Osteoblast (primary cell): Measurements from ENCODE around the gene IL23A. TPM values are rescaled to one million over a fixed set of nuclear protein-coding genes. Genes with fewer than 3 reads are reported as not detected.
A peak's percentile ranks its signal among the peaks of the same experiment; 100 is the strongest.

Experiments
- DNase-seq: peaks from one replicate; pipeline ENCODE4 v3.0.0; 2011; ENCODE audit warnings: low spot score, mixed read lengths; ENCODE audit not compliant: insufficient read length; ENCODE audit errors: missing footprints
- H2AFZ ChIP-seq: 2 replicates; pipeline ENCODE4 v1.6.0; 2011; ENCODE audit warnings: mild to moderate bottlenecking, low read length
- H3K27ac ChIP-seq: 2 replicates; pipeline ENCODE4 v1.5.1; 2011; ENCODE audit warnings: mild to moderate bottlenecking, low read depth, low read length, moderate library complexity
- H3K27me3 ChIP-seq: 2 replicates; pipeline ENCODE4 v1.6.0; 2012; ENCODE audit warnings: mild to moderate bottlenecking, control low read depth, inconsistent platforms, low read length, moderate library complexity; ENCODE audit not compliant: insufficient read depth
- H3K36me3 ChIP-seq: 2 replicates; pipeline ENCODE4 v1.5.1; 2011; ENCODE audit warnings: mild to moderate bottlenecking, low read length, control low read depth, moderate library complexity; ENCODE audit not compliant: insufficient read depth
- H3K4me1 ChIP-seq: 2 replicates; pipeline ENCODE4 v1.5.1; 2011; ENCODE audit warnings: mild to moderate bottlenecking, low read length, control low read depth, moderate library complexity; ENCODE audit not compliant: insufficient read depth
- H3K4me2 ChIP-seq: 2 replicates; pipeline ENCODE4 v1.6.0; 2011; ENCODE audit warnings: mild to moderate bottlenecking, low read length; ENCODE audit not compliant: insufficient read depth
- H3K4me3 ChIP-seq: fragments of 200-600 bp; sonication (generic); 3 replicates; pipeline ENCODE4 v1.5.1; 2012; ENCODE audit warnings: mild to moderate bottlenecking, low read length, inconsistent platforms; ENCODE audit not compliant: insufficient read depth
- H3K79me2 ChIP-seq: 2 replicates; pipeline ENCODE4 v1.6.0; 2012; ENCODE audit warnings: mild to moderate bottlenecking, low read length, control low read depth, inconsistent platforms; ENCODE audit not compliant: insufficient read depth
- H3K9me3 ChIP-seq: 2 replicates; pipeline ENCODE4 v1.5.1; 2011; ENCODE audit warnings: low read depth, low read length, control low read depth
- H4K20me1 ChIP-seq: 2 replicates; pipeline ENCODE4 v1.6.0; 2012; ENCODE audit warnings: mild to moderate bottlenecking, low read length, control low read depth; ENCODE audit not compliant: insufficient read depth
- total RNA-seq: library from RNA; depleted of rRNA; stranded (reverse); fragments of >200 nt; gene quantifications from 2 replicates; pipeline ENCODE4 v1.2.3, GENCODE V29; 2012
- TF ChIP-seq, protein P1 (sequence below): IDR thresholded peaks from 2 replicates; pipeline ENCODE4 v1.5.1; 2011; ENCODE audit warnings: mild to moderate bottlenecking, low read depth, low read length, moderate library complexity; ENCODE audit errors: extremely low read depth

The IL23A gene, protein sequence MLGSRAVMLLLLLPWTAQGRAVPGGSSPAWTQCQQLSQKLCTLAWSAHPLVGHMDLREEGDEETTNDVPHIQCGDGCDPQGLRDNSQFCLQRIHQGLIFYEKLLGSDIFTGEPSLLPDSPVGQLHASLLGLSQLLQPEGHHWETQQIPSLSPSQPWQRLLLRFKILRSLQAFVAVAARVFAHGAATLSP
- not detected in 2 replicates for total RNA-seq

DNA sequence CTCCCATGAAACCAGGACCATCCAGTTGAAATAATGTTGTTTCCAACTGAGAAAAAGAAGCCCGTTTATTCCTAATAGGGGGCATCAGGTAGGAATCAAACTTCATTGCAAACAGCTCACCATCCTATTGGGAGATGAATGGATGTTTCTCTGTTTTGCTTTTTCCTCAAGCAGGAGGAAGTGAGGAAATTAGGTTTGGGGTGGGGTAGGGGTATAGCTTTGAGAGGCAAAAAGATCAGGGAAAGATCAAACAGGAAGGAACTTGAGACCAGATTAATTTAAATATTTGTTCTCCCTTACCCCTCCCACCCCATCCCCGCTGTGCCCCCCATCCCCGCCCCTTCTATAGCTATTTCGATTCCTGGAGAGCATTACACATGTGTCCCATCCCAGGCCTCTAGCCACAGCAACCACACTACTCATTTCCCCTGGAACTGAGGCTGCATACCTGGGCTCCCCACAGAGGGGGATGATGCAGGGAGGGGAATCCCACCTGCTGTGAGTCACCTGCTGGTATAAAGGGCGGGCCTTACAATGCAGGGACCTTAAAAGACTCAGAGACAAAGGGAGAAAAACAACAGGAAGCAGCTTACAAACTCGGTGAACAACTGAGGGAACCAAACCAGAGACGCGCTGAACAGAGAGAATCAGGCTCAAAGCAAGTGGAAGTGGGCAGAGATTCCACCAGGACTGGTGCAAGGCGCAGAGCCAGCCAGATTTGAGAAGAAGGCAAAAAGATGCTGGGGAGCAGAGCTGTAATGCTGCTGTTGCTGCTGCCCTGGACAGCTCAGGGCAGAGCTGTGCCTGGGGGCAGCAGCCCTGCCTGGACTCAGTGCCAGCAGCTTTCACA lies at the start of gene IL23A:
IL23A (plus strand) TSS at position 577 of the 850 bp plus-strand sequence; CDS start at position 738, 161 bp downstream.
- Histone ChIP-seq H3K27me3 (no peaks in the 10 kb centered on the region), H3K36me3 (peaks cover 22% of the 10 kb centered on the region), H3K9me3 (no peaks in the 10 kb centered on the region), H3K27ac (no peak within 1 kb of the TSS), H3K4me2 (no peak within 1 kb of the TSS), H3K79me2 (no peaks in the 10 kb centered on the region), H3K4me3 (no peak within 1 kb of the TSS), H2AFZ (no peak within 1 kb of the TSS), H4K20me1 (no peaks in the 10 kb centered on the region), H3K4me1 (peaks cover 9% of the 10 kb centered on the region)
- TF ChIP-seq, protein P1, sequence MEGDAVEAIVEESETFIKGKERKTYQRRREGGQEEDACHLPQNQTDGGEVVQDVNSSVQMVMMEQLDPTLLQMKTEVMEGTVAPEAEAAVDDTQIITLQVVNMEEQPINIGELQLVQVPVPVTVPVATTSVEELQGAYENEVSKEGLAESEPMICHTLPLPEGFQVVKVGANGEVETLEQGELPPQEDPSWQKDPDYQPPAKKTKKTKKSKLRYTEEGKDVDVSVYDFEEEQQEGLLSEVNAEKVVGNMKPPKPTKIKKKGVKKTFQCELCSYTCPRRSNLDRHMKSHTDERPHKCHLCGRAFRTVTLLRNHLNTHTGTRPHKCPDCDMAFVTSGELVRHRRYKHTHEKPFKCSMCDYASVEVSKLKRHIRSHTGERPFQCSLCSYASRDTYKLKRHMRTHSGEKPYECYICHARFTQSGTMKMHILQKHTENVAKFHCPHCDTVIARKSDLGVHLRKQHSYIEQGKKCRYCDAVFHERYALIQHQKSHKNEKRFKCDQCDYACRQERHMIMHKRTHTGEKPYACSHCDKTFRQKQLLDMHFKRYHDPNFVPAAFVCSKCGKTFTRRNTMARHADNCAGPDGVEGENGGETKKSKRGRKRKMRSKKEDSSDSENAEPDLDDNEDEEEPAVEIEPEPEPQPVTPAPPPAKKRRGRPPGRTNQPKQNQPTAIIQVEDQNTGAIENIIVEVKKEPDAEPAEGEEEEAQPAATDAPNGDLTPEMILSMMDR = no peak
- no peak for DNase-seq

DNA sequence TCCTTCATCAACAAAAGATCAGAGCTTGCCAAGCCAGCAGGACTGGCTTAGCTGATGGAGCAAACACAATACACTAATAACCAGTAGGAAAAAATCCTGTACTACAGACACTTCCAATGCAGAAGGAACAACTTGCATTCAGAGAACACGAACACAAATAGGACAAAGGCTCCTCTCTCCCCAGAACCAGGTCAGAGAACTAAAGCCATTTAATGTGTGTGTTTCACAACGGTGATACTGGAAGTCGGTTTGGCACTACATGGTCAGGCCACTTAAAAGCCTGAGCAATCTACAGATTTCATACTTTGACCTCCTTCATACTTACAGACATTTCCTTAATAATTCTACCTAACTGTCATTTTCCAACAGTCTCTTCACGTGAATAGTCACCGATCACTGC lies 44.9 kb upstream of the IL23A start:
- H3K4me3 ChIP-seq = no peak overlapping the region

DNA sequence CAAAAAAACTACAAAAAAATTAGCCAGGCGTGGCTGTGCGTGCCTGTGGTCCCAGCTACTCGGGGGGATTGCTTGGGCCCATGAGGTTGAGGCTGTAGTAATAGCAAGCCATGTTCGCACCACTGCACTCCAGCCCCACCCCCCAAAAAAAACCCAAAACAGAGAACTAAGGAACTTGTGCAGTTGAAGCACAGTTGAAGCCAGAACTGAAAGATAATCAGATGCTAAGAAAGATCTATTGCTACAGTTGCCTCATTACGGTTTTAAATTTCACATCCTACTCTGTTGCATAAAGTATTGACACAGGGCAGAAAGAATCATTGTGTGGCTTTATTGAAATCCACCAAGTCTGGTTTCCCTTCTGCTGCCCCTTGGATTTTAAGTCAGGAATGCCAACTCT lies 42.4 kb upstream of the IL23A start:
- Histone ChIP-seq H3K9me3 (no peaks in the 10 kb centered on the region), H3K4me1 (peaks cover 22% of the 10 kb centered on the region), H3K4me2 (peak overlapping the region; percentile 40), H3K27ac (no peak overlapping the region), H3K27me3 (no peaks in the 10 kb centered on the region), H4K20me1 (peaks cover 29% of the 10 kb centered on the region), H2AFZ (no peak overlapping the region), H3K79me2 (peaks cover 82% of the 10 kb centered on the region), H3K36me3 (peaks cover 18% of the 10 kb centered on the region), H3K4me3 (no peak overlapping the region)
- DNase-seq = no peak
- TF ChIP-seq, protein P1 = no peak

More for the DNA sequence above, 44.9 kb upstream of the IL23A start:
- Histone ChIP-seq H3K27me3 (no peaks in the 10 kb centered on the region), H3K36me3 (peaks cover 29% of the 10 kb centered on the region), H3K27ac (no peak overlapping the region), H3K4me2 (no peak overlapping the region), H3K9me3 (no peaks in the 10 kb centered on the region), H3K4me1 (peaks cover 7% of the 10 kb centered on the region), H3K79me2 (peaks cover 92% of the 10 kb centered on the region), H2AFZ (no peak overlapping the region), H4K20me1 (peaks cover 24% of the 10 kb centered on the region)
- TF ChIP-seq, protein P1 = no peak
- DNase-seq = no peak

DNA sequence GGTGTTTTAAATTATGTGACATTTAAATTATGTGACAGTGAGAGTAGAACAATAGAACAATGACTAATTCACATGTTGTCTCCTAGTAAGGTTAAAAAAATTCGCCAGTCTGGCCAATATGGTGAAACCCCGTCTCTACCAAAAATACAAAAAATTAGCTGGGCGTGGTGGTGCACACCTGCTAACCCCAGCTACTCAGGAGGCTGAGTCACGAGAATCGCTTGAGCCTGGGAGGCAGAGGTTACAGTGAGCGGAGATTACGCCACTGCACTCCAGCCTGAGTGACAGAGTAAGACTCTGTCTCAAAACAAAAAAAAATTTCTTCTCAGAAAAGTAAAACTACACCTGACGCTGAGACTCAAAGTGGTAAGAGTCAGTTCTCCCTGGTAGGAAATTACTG lies 41.3 kb upstream of the IL23A start:
- TF ChIP-seq, protein P1 = no peak
- H3K4me1 ChIP-seq = peaks cover 22% of the 10 kb centered on the region
- H2AFZ ChIP-seq = no peak overlapping the region
- no peaks in the 10 kb centered on the region for H3K9me3 ChIP-seq
- no peak overlapping the region for H3K4me2 ChIP-seq
- H3K79me2 ChIP-seq = peaks cover 71% of the 10 kb centered on the region
- H3K27me3 ChIP-seq = no peaks in the 10 kb centered on the region
- no peak overlapping the region for H3K27ac ChIP-seq
- no peak for DNase-seq
- H3K36me3 ChIP-seq = peaks cover 11% of the 10 kb centered on the region
- H4K20me1 ChIP-seq = peaks cover 23% of the 10 kb centered on the region
- no peak overlapping the region for H3K4me3 ChIP-seq
